K562 (cell line): Measurements from ENCODE around the gene RAP1A. TPM values are rescaled to one million over a fixed set of nuclear protein-coding genes. Genes with fewer than 3 reads are reported as not detected.

ENCODE experiments used
- BACH1 ChIP-seq: fragments of 200-800 bp; sonication (Bioruptor generic); IDR thresholded peaks from 2 replicates; pipeline ENCODE4 v1.6.1; 2016; ENCODE audit warnings: missing genetic modification characterization, missing compliant biosample characterization
- EHMT2 ChIP-seq: fragments of 450-650 bp; IDR thresholded peaks from 2 replicates; pipeline ENCODE4 v1.6.1; 2018; ENCODE audit warnings: antibody characterized with exemption
- HOXB6 ChIP-seq: fragments of 250-450 bp; sonication (Bioruptor Pico); IDR thresholded peaks from 2 replicates; pipeline ENCODE4 v1.5.1; 2022; ENCODE audit warnings: mild to moderate bottlenecking, borderline replicate concordance
- KLF1 ChIP-seq: fragments of 450-650 bp; IDR thresholded peaks from 2 replicates; pipeline ENCODE4 v1.6.1; 2016; ENCODE audit warnings: missing genetic modification characterization, missing compliant biosample characterization
- MCM5 ChIP-seq: fragments of 450-650 bp; IDR thresholded peaks from 2 replicates; pipeline ENCODE4 v1.6.1; 2016; ENCODE audit warnings: low read depth
- NR2F6 ChIP-seq: fragments of 450-650 bp; formaldehyde crosslinking; IDR thresholded peaks from 2 replicates; pipeline ENCODE4 v1.4.0; 2020; ENCODE audit warnings: mild to moderate bottlenecking
- NRF1 ChIP-seq, 2 experiments: fragments of 450-650 bp; IDR thresholded peaks in 1 of 2; conservative IDR thresholded peaks in 1 of 2; 2 replicates each; pipeline ENCODE4 v1.6.1; 2014; ENCODE audit warnings: mild to moderate bottlenecking in 2 of 2
- PCBP2 ChIP-seq: fragments of 200-400 bp; formaldehyde crosslinking; IDR thresholded peaks from 2 replicates; pipeline ENCODE4 v1.6.1; 2018; ENCODE audit warnings: low read length, low read depth, mild to moderate bottlenecking, moderate library complexity; ENCODE audit not compliant: poor library complexity, severe bottlenecking
- RAD21 ChIP-seq, 2 experiments: fragments of 250-450 bp in 1 of 2; fragments of 450-650 bp in 1 of 2; sonication (Bioruptor Pico) in 1 of 2; formaldehyde crosslinking in 1 of 2; IDR thresholded peaks in 1 of 2; conservative IDR thresholded peaks in 1 of 2; 2 replicates each; pipeline versions ENCODE4 v1.4.0 to v1.8.0; 2020 to 2022; ENCODE audit warnings: mild to moderate bottlenecking in 2 of 2, moderate library complexity in 1 of 2
- SAFB ChIP-seq: fragments of 200-400 bp; formaldehyde crosslinking; IDR thresholded peaks from 2 replicates; pipeline ENCODE4 v1.6.1; 2017; ENCODE audit warnings: low read depth, low read length, borderline replicate concordance
- SMAD2 ChIP-seq: fragments of 150-350 bp; IDR thresholded peaks from 2 replicates; pipeline ENCODE4 v1.6.1; 2014; ENCODE audit warnings: low read depth, mild to moderate bottlenecking, low read length
- SP1 ChIP-seq: sonication (generic); formaldehyde crosslinking; IDR thresholded peaks from 2 replicates; pipeline ENCODE4 v1.8.1; 2022; ENCODE audit warnings: mild to moderate bottlenecking, missing genetic modification reagents
- TBL1XR1 ChIP-seq, 2 experiments: IDR thresholded peaks; 2 replicates each; pipeline ENCODE4 v1.6.1; 2012; ENCODE audit warnings: improper control_type of control experiment in 2 of 2, low read length in 2 of 2, mild to moderate bottlenecking in 1 of 2
- TCF3 ChIP-seq: sonication (generic); formaldehyde crosslinking; IDR thresholded peaks from 2 replicates; pipeline ENCODE4 v1.4.0; 2020; ENCODE audit warnings: mild to moderate bottlenecking, missing genetic modification reagents
- TCF7 ChIP-seq: sonication (generic); IDR thresholded peaks from 2 replicates; pipeline ENCODE4 v1.6.1; 2016; ENCODE audit warnings: antibody characterized with exemption, borderline replicate concordance
- TFAM ChIP-seq: fragments of 250-450 bp; sonication (Bioruptor Pico); conservative IDR thresholded peaks from 2 replicates; pipeline ENCODE4 v1.5.0; 2021; ENCODE audit warnings: mild to moderate bottlenecking, moderate library complexity
- TOE1 ChIP-seq, 2 experiments: fragments of 450-650 bp in 1 of 2; sonication (generic) in 1 of 2; formaldehyde crosslinking in 1 of 2; IDR thresholded peaks; 2 replicates each; pipeline versions ENCODE4 v1.7.1 to v1.8.0; 2016 to 2022; ENCODE audit warnings: borderline replicate concordance in 2 of 2, mild to moderate bottlenecking in 2 of 2, antibody characterized with exemption in 1 of 2, inconsistent platforms in 1 of 2, low read depth in 1 of 2, missing genetic modification reagents in 1 of 2, moderate library complexity in 1 of 2
- ZNF121 ChIP-seq: sonication (generic); formaldehyde crosslinking; conservative IDR thresholded peaks from 2 replicates; pipeline ENCODE4 v1.8.0; 2022; ENCODE audit warnings: missing genetic modification reagents
- ZNF282 ChIP-seq: sonication (generic); formaldehyde crosslinking; IDR thresholded peaks from 2 replicates; pipeline ENCODE4 v1.8.1; 2023; ENCODE audit warnings: missing genetic modification reagents
- ZNF561 ChIP-seq: fragments of 450-650 bp; formaldehyde crosslinking; conservative IDR thresholded peaks from 2 replicates; pipeline ENCODE4 v1.4.0; 2020; ENCODE audit warnings: mild to moderate bottlenecking, moderate library complexity
- ZNF77 ChIP-seq: fragments of 250-450 bp; sonication (Bioruptor Pico); IDR thresholded peaks from 2 replicates; pipeline ENCODE4 v1.5.0; 2020
- polyA plus RNA-seq, 8 experiments: library from polyadenylated mRNA; depleted of rRNA in 4 of 8; stranded (reverse) in 5 of 8; unstranded in 3 of 8; fragments of >200 nt; fragmentation: Nextera tagmentation in 2 of 8; fragmentation: Illumina TruSeq in 1 of 8; extraction: Ambion mirVana in 2 of 8; extraction: Trizol in 1 of 8; gene quantifications; 2 replicates each; pipeline versions ENCODE4 v1.2.1 to v1.2.3, GENCODE V29; 2011 to 2014; ENCODE audit warnings: inconsistent platforms in 1 of 8, missing spikeins in 1 of 8
- total RNA-seq, 7 experiments: library from RNA; depleted of rRNA in 6 of 7; stranded (reverse); fragments of >200 nt in 6 of 7; fragmentation: Illumina TruSeq in 2 of 7; extraction: Trizol in 2 of 7; gene quantifications; 2 replicates each; pipeline versions ENCODE4 v1.2.1 to v1.2.3, GENCODE V29; 2011 to 2021; ENCODE audit warnings: low replicate concordance in 1 of 7
- TF ChIP-seq, protein P1 (sequence below): sonication (generic); formaldehyde crosslinking; IDR thresholded peaks from 2 replicates; pipeline ENCODE4 v1.8.1; 2022; ENCODE audit warnings: missing genetic modification reagents
- TF ChIP-seq, protein P2 (sequence below): fragments of 450-650 bp; IDR thresholded peaks from 2 replicates; pipeline ENCODE4 v1.6.1; 2016; ENCODE audit warnings: missing biosample characterization, missing genetic modification characterization
- TF ChIP-seq, protein P3 (sequence below), 3 experiments: IDR thresholded peaks in 2 of 3; conservative IDR thresholded peaks in 1 of 3; 2 replicates each; pipeline ENCODE4 v1.5.1; 2011 to 2012; ENCODE audit warnings: low read length in 3 of 3, mild to moderate bottlenecking in 3 of 3, control low read depth in 2 of 3, improper control_type of control experiment in 1 of 3, inconsistent platforms in 1 of 3, low read depth in 1 of 3, mixed read lengths in 1 of 3, moderate library complexity in 1 of 3; ENCODE audit not compliant: insufficient read depth in 2 of 3

RAP1A gene
- total and polyA plus RNA-seq, 9 of the 15 experiments (the other 6 are each of a cell fraction or from before 2014, with no cell fraction given): 13.4 to 86.2 (median 32.5) TPM

GRCh38 chr1:111739194-111739924, 119.8 kb downstream of the RAP1A start, which contains the start of gene INKA2 (continued):
- TF ChIP-seq ZNF77 (CRISPR knock-in tag) (no peak), TOE1 (IDR thresholded peaks at IDR 0.05; ENCODE audit: borderline replicate concordance) (peak; percentile 94), TOE1 (CRISPR knock-in tag; IDR thresholded peaks at IDR 0.05; ENCODE audit: borderline replicate concordance, low read depth) (no peak), TCF3 (CRISPR knock-in tag) (no peak), EHMT2 (no peak), RAD21 (CRISPR knock-in tag; conservative IDR thresholded peaks at IDR 0.05 in 1 of 2, IDR thresholded peaks at IDR 0.05 in 1 of 2) (no peak), ZNF282 (CRISPR knock-in tag) (0 out of 2 replicates have a peak, but pooled peaks have one; percentile 75), PCBP2 (no peak), MCM5 (no peak), ZNF561 (CRISPR knock-in tag) (no peak), ZNF121 (CRISPR knock-in tag) (no peak), TFAM (no peak), TBL1XR1 (IDR thresholded peaks at IDR 0.05; ENCODE audit: low read length in 2 of 2) (no peak), NR2F6 (CRISPR knock-in tag) (no peak), SP1 (CRISPR knock-in tag) (peak; percentile 64), KLF1 (no peak), TCF7 (no peak), BACH1 (tag) (no peak), SAFB (no peak), NRF1 (conservative IDR thresholded peaks at IDR 0.05 in 1 of 2, IDR thresholded peaks at IDR 0.05 in 1 of 2) (peak; percentile 88 to 89), SMAD2 (no peak), HOXB6 (CRISPR knock-in tag) (no peak)
- TF ChIP-seq, protein P1, sequence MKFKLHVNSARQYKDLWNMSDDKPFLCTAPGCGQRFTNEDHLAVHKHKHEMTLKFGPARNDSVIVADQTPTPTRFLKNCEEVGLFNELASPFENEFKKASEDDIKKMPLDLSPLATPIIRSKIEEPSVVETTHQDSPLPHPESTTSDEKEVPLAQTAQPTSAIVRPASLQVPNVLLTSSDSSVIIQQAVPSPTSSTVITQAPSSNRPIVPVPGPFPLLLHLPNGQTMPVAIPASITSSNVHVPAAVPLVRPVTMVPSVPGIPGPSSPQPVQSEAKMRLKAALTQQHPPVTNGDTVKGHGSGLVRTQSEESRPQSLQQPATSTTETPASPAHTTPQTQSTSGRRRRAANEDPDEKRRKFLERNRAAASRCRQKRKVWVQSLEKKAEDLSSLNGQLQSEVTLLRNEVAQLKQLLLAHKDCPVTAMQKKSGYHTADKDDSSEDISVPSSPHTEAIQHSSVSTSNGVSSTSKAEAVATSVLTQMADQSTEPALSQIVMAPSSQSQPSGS (CRISPR knock-in tag): 0 out of 2 replicates have a peak, but pooled peaks have one; percentile 72
- TF ChIP-seq, protein P2, sequence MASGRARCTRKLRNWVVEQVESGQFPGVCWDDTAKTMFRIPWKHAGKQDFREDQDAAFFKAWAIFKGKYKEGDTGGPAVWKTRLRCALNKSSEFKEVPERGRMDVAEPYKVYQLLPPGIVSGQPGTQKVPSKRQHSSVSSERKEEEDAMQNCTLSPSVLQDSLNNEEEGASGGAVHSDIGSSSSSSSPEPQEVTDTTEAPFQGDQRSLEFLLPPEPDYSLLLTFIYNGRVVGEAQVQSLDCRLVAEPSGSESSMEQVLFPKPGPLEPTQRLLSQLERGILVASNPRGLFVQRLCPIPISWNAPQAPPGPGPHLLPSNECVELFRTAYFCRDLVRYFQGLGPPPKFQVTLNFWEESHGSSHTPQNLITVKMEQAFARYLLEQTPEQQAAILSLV: no peak
- TF ChIP-seq, protein P3, sequence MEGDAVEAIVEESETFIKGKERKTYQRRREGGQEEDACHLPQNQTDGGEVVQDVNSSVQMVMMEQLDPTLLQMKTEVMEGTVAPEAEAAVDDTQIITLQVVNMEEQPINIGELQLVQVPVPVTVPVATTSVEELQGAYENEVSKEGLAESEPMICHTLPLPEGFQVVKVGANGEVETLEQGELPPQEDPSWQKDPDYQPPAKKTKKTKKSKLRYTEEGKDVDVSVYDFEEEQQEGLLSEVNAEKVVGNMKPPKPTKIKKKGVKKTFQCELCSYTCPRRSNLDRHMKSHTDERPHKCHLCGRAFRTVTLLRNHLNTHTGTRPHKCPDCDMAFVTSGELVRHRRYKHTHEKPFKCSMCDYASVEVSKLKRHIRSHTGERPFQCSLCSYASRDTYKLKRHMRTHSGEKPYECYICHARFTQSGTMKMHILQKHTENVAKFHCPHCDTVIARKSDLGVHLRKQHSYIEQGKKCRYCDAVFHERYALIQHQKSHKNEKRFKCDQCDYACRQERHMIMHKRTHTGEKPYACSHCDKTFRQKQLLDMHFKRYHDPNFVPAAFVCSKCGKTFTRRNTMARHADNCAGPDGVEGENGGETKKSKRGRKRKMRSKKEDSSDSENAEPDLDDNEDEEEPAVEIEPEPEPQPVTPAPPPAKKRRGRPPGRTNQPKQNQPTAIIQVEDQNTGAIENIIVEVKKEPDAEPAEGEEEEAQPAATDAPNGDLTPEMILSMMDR (IDR thresholded peaks at IDR 0.05 in 2 of 3, conservative IDR thresholded peaks at IDR 0.05 in 1 of 3; ENCODE audit: insufficient read depth in 2 of 3, low read depth in 1 of 3, low read length in 3 of 3): no peak
